Activated CD8-positive, alpha-beta memory T cell treated with anti-CD3 and anti-CD28 coated beads, Interleukin-2, amount 50 U/mL, for 48 hours (primary cell): ENCODE data around the gene SIRT5.

Experiments
- DNase-seq: peaks from one replicate; pipeline ENCODE4 v3.0.0-alpha.2; 2020

Gene SIRT5

DNA sequence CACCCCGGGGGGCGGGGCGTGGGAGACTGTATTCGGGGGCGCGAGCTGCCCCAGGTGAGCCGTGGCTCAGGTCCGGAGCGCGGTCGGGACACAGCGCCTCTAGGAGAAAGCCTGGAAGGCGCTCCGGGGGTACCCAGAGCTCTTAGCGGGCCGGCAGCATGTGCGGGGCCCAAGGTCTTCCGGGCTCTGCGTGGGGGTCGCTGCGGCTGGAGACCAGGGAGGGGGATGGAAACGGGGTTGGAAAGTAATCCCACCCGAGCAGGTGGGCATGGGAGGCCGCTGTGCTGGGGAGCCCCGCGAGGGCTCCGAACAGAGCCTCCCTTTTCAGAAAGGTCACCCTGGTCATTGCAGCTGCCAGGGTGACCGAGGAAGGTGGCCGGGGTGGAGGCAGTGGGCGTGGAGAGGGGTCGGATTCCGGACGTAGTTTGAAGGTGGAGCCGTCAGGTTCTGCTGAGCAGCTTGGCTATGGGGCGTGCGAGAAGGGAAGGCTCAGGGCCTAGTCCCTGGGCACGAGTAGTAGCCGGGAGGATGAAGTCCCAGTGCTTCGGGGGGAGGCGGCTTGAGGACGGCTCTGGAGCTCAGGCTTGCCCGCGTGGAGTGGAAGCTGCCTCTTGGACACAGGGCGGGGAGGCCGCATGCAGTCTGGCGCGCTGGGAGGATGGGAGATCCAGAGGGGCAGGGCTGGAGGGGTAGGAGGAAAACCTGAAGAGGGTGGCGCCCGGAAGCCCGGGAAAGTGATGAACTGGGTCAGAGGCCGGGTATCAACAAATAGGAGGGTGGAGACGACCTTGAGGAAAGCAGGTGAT, at the start of gene SIRT5:
SIRT5 (plus strand) TSS at position 31 of the 806 bp plus-strand sequence. CDS start 9,510 bp downstream, outside the sequence.
- peak; percentile 87 for DNase-seq

DNA sequence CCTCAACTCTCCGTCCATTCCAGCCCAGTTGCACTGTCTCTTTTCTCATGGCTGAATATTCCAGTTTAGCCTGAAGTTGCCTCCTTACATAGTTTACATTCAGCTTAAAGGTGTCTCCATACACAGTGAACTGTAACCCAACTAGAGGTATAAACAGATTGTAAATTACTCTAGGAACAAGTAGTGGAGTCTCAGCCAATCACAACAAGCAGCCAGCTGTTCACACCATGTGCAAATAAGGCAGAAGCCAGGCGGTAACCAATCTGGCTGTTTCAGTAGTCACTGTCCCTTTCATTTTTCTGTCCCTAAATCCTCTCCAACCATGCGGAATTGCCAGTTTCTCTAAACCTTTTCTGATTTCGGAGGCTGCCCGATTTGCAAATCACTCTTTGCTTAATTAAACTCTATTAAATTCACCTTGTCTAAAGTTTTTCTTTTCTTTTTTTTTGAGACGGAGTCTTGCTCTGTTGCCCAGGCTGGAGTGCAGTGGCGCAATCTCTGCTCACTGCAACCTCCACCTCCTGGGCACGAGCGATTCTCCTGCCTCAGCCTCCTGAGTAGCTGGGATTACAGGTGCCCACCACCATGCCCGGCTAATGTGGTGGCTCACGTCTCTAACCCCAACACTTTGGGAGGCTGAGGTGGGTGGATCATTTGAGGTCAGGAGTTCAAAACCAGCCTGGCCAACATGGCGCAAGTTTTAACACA, 49.4 kb upstream of the SIRT5 start:
- DNase-seq = no peak

DNA sequence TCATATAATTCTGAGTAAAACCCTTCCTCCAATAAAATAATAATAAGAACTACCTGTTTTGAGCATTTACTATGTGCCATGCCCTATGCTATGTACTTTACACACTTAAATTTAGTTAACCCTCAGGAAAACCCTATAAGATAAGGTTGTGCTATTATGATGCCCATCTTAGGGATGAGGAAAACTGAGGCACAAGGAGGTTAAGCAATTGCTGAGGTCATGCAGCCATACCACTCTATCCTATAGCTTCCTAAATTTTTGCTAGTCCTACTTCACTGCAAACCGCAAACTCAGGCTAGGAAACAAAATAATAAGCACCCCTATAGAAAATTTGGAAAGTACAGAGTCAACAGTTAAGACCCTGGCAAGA, 48.1 kb upstream of the SIRT5 start:
- DNase-seq = no peak

DNA sequence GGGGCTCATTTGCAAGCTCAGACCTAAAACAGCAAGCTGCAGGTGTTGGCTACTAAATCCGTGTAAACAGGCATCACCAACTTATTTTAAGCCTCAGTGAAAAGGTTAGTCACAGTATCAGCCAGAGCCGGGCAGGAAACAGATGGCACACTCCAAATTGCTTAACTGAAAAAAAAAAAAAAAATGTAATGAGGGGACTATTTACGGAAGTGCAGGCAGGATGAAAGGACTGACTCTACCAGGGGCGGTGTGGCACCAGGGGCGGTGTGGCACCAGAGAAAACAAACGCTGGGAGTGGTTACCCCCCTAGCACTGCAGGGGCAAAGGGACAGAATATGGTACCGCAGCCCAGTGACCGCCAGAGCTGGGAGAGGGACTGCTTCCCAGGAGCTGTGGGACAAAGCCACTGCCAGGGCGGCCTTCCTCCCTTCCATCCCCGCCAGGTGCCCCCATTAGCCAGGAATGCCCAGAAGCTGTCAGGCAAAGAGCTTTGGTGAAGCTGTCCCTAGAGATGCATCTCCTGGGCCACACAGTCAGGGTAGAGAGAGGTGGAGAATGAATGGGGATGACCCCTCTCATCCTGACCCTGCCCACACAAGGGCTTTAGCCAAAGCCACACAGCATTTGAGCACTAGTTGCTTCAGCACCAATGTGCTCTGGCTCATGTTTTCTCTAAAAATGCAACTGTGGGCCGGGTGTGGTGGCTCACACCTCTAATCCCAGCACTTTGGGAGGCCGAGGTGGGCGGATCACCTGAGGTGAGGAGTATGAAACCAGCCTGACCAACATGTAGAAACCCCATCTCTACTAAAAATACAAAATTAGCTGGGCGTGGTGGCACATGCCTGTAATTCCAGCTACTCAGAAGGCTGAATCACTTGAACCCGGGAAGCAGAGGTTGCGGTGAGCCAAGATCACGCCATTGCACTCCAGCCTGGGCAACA, 47.4 kb upstream of the SIRT5 start:
- DNase-seq = no peak

DNA sequence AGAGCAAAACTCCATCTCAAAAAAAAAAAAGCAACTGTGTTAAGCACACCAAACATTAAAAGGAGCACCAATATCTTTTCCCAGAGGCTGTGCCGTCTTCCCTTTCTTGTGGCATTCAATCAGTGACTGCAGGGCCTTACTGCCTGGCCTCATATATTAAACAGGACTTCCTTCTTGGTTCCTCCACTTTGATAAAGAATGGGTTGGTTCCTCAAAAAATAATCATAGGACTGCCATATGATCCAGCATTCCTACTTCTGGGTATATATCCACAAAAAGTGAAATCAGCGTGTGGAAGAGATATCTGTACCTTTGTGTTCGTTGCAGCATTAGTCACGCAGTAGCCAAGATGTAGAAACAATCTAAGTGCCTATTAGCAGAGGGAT, 46.7 kb upstream of the SIRT5 start:
- no peak for DNase-seq

DNA sequence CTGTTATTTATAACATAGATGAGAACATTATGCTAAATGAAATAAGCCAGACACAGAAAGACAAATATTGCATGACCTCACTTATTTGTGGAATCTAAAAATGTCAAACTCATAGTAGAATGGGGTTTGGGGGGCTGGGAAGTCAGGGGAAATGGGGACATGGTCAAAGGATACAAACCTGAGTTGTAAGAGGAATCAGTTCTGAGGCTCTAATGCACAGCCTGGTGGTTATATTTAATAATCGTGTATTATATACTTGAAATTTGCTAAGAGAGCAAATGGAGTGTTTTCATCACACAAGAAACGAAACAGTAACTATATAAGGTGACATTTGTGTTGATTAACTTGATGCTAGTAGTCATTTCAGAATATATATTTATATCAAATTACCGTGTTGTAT, 46.2 kb upstream of the SIRT5 start:
- DNase-seq = no peak

DNA sequence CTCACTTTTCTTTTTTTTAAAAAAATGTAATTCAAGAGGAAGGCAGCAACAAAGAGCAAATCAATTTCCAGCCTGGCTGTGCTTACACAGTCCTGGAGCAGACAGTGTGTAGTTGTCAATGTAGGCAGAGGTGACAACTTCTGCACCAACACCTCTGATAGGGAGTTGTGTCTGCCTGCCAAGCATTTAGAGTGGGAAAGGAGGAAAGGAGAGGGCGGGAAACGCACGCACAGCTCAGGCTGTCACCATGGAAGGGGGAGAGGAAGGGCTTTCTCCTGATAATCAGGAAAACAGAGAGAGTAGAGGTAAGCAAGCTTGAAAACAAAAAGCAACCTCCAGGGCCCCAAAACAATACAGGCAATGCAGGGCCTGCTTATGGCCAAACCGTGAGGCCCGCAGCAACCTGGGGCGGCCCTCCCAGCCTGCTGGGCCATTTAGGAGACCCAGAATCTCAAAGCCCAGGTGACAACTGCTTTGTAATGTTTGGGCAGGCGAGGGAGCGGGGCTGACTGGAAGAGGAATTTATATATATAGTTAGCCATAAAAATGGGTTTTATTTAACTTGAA, 45.5 kb upstream of the SIRT5 start:
- no peak for DNase-seq

DNA sequence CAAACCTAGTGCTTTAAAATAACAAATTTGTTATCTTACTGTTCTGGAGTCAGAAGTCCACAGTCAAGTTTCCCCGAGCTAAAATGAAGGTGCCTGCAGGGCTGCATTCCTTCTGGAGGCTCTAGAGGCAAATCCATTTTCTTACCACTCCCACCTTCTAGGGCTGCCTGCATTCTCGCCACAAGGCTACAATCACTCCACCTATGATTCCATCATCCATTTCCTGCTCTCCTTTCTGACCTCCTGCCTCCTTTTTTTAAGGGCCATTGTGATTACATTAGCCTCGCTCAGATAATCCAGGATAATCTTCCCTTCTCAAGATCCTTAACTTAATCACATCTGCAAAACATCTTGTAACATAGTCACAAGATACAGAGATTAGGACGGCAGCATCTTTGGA, 42.4 kb upstream of the SIRT5 start:
- no peak for DNase-seq

DNA sequence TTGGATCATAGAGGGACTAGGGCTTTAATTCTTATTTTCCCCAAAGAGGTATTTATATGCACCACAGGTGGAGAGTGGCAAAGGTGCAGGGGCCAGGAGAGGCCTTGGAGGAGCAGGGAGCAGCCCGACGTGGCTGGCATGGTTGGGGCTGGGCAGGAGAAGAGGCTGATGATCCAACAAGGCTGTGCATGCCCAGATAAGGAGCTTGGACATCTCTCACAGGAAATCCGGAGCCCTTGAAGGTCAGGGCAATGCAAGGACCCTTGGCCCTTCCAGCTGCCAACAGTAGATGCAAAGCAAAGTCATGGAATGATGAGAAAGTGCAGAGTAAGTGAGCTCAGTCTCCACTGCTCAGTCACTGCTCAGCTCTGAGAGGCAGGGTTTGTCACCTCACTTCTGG, 39.9 kb upstream of the SIRT5 start:
- DNase-seq = no peak

DNA sequence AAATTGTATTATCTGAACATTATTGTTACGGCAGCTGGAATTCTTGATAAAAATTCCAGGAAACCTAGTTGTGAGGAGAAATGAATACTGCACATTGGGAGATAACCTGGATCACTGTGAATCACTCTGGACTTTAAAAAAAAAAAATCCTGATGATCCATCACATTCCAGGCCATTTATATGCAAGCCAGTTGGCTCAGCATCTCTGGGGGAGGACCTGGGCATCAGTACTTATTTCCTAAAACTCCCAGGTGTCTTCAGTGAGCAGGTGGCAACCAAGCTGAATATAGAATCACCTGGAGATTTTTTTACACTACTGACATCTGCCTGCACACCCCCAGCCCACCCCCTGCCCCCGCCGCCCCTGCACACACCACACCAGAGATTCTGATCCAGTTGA, 39.1 kb upstream of the SIRT5 start:
- DNase-seq = no peak

DNA sequence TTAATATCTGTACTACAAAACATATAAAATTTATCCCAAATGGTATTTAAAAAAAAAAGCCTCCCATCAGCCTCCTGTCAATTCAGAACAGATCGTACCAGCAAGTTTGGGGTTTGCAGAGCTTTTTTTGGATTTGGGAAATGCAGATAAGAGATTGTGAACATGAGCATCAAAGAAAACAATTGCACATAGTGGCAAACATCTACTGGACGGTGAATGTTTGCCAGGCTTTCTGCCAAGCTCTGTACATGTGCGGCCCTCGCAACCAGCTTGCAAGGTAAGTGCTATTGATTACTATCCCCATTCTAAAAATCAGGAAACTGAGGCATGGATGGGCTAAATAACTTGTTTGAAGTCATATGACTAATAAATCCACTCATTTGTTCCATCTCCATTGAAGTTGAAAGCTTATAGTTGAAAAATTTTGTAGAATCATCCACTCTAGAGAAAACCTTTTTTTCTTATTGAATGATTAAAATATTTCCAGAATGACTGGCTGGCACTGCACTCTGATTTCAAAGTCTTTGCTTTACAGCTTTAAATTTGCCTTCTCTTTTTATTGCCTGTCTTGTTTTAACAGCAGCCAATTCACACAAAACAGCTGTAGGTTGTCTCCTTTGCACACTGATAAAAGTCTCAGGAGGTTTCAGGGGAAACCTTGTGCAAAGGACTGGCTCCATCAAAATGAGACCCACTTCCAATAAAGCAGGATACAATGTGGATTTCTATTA, 37.4 kb upstream of the SIRT5 start:
- no peak for DNase-seq

DNA sequence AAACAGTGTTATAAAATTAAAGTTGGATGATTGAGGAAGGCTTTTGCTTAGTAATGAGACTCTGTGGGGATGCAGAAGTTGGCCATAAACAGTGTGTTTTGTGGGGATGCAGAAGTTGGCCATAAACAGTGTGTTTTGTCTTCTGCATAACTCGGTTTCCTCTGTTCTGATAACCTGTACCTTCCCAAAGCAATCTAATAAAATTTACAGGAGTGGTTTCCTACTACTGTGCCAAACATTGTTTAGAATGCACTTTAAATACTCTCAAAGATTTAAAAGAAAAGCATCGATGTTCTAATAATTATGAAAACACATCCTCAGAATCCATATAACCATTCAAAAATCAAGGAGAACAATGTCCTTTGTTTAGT, 36.9 kb upstream of the SIRT5 start:
- DNase-seq = no peak

DNA sequence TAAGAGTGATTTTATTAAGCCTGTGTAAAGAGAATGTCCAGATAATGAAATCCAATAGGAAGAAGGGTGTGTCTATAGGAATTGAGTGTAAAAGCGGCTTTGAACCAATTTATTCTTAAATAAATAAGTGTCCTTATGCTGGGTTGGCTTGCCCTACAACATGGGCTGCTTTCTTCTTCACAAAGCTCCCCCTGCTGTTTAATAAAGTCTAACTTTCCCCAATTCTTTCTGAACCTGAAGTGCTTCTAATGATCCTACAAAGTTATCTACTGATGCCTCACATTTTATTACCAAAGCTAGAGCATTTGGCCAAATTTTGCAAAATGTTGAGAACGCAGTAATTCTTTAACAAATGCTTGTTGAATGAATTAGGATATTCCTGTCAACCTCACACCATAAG, 36.3 kb upstream of the SIRT5 start:
- no peak for DNase-seq

DNA sequence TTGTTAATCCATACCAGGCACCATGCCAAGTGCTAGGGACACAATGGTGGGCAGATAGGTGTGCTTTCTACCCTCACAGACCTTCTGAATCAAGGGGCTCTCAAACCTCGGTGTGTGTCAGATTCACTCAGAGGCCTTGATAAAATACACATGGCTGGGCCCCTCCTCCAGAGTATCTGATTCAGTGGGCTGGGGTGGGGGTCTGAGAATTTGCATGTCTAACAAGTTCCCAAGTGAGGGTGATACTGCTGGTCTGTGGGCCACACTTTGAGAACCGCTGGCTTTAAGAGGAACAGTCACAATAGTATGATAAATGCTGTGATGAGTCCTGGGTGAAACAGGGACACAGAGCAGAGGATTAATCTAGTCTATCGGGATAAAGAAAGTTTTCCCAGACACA, 35.8 kb upstream of the SIRT5 start:
- DNase-seq = no peak

DNA sequence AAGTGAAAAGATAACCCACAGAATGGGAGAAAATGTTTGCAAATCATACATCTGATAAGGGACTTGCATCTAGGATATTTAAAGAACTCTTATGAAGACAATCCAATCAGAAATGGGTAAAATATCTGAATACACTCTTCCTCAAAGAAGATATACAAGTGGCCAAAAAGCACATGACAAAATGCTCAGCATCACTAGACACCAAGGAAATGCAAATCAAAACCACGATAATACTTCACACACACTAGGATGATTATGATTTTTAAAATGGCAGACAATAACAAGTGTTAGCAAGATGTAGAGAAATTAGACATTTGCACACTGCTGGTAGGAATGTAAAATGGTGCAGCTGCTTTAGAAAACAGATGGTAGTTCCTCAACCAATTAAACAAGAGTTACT, 34.8 kb upstream of the SIRT5 start:
- DNase-seq = no peak

DNA sequence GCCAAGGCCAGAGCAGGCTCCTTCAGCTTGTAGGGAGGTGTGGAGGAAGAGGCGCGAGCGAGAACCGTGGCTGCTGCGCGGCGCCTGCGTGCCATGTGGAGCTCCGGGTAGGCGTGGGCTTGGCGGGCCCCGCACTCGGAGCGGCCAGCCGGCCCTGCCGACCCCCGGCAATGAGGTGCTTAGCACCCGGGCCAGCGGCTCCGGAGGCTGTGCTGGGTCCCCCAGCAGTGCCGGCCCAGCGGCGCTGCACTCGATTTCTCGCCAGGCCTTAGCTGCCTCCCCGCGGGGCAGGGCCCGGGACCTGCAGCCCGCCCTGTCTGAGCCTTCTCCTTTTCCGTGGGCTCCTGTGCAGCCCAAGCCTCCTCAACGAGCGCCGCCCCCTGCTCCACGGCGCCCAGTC, 32.9 kb upstream of the SIRT5 start:
- DNase-seq = no peak

DNA sequence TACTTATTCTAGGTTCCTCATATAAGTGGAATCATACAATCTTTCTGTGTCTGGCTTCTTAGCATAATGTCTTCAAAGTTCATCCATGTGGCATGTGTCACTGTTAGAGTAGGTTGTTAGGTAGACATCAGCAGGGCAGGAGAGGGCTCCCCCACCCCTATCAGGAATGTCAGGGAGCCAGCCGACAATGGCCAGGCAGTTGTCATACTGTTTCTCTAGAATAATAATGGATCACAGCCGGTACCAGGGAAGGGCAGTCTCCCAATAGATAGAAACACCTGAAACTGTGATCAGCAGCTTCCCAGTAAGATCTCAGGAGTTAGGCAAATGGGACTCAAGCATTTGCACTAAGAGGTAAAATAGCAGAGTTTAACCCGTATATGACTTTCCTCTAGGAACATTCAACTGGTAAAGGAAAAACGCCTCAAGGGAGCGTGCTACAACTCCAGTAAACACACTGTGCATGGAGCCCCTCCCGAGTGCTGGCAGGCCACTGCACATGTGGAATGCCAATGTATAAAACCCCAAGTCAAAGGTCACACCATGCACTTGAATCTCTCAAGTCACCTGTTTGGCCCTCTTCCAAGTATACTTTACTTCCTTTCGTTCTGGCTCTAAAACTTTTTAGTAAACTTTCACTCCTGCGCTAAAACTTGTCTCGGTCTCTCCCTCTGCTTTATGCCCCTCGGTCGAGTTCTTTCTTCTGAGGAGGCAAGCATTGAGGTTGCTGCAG, 29.8 kb upstream of the SIRT5 start:
- no peak for DNase-seq

DNA sequence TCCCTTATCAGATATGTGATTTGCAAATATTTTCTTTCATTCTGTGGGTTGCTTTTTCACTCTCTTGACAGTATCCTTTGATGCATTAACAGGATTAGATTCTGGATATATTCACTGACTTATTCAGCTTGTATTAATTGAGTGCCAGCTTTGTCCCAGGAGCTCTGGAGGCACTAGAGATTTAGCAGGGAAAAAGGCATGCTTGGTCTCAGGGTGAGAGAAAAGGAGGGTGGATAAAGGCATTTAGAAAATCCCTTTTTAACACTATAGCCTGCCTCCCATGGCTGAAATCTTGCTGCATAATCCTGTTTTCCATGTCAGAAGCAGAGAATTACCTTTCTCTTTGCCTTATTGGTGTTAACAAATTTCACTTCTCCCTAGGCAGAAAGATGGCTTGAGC, 28.5 kb upstream of the SIRT5 start:
- DNase-seq = no peak

DNA sequence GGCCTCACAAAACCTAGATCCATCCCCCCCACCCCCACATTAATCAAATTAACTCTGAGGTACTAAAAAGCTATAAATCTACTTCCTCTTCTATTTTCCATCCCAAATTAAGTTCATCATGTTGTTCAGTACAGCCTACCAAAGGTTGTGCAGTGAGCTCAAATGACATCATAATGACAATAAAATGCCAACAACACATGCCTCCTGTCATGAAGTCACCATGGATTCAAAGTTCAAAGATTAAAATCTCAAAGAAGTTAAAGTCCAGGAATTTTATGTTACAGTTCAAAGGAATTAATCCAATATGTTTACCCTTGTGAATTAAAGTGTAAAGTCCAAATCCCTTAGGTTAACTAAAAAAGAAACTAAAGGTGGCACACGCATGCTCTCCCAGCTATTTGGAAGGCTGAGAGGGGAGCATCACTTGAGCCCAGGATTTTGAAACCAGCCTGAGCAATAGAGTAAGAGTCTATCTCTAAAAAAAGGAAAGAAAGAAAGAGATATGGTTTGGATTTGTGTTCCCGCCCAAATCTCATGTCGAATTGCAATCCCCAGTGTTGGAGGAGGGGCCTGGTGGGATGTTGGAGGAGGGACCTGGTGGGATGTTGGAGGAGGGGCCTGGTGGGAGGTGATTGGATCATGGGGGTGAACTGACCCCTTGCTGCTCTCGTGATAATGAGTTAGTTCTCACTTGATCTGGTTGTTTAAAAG, 25.7 kb upstream of the SIRT5 start:
- DNase-seq = no peak

DNA sequence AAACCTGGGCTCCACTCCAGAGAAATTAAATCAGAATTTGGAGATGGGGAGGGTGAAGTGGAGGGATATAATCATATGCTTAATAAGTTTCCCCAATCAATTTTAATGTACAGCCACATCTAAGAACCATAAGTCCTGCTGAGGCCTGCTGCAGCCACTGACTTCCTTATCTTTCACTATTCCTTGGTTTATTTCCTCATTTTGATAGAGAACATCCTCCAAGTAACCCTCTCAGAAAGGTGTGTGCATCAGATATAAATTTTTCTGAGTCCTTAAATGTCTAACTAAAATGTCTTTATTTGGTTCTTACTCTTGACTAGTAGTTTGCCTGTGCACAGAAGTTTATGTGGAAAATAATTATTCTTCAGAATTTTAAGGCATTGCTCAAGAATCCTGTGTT, 23.7 kb upstream of the SIRT5 start:
- no peak for DNase-seq

DNA sequence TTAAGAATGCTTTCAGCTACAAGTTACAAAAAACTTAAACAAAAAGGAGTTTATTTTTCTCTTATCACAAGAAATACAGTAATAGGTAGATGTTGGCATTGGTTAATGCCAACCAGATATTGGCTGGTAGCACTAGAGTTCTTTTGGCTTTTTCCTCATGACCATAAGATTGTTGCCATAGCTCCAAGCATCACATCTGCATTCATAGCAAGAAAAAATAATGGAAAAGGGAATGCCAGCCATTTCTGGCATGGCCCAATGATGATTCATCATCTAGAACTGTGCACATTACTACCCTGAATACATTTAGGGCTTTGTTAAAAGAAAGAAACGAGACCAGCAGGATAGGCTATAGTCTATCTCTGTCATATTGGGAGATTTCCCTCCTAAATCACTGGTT, 20.8 kb upstream of the SIRT5 start:
- DNase-seq = no peak
